Measurements from ENCODE around the gene ZFYVE28. TPM values are rescaled to one million over a fixed set of nuclear protein-coding genes. Genes with fewer than 3 reads are reported as not detected.

ZFYVE28 gene
- total RNA-seq, 1 experiment from 2014 or later: 19.2 TPM

DNA sequence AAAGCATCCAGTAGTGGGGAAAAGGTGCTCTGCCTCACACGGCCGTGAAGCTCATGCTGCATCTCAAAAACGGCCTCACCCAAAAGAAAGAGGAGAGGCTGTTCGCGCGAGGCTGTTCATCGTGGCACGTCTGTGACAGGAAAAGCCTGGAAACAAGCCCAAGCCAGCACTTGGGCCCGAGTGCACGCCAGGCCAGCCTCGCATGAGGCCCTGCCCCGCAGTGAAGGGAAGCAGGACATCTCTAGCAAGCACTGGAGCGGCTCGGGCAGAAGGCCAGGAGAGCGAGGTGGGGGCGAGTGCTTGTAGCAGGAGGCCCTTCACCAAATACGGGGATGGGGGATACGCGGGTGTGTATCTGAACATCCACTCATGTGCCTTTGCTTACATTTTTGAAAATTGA, 116.6 kb downstream of the ZFYVE28 start:
- CTCF ChIA-PET: no interaction called here
- H3K27ac ChIP-seq (ENCODE audit: low read depth, low read length): no peak overlapping the region
- H3K4me2 ChIP-seq (ENCODE audit: low read length): no peak overlapping the region
- H4K20me1 ChIP-seq (ENCODE audit: insufficient read depth): no peaks in the 10 kb centered on the region
- ATAC-seq (no peak), DNase-seq (ENCODE audit: low read depth, low spot score) (no peak)
- no peaks in the 10 kb centered on the region for H3K36me3 ChIP-seq (ENCODE audit: control insufficient read depth in 1 of 2, insufficient read depth in 2 of 2, low read length in 2 of 2)
- no TSS peak for BruUV-seq (replicated peaks)
- RAD21 ChIA-PET (ENCODE audit: low non-redundant PET in 1 of 2, low total read pairs in 2 of 2, uncharacterized antibody in 2 of 2, unreplicated experiment in 2 of 2): no interaction called here
- H3K79me2 ChIP-seq (ENCODE audit: insufficient read depth, low read length): no peaks in the 10 kb centered on the region
- H3K9me2 ChIP-seq (ENCODE audit: insufficient read depth): no peaks in the 10 kb centered on the region
- POLR2A ChIA-PET: no interaction called here
- H3K9me3 ChIP-seq (ENCODE audit: control insufficient read depth in 1 of 2, insufficient read depth in 1 of 2, low read depth in 1 of 2, low read length in 2 of 2): no peaks in the 10 kb centered on the region
- no peaks in the 10 kb centered on the region for H3K27me3 ChIP-seq (ENCODE audit: insufficient read depth, low read length)
- no peak overlapping the region for H3K9ac ChIP-seq (ENCODE audit: low read length)
- H3K4me1 ChIP-seq (ENCODE audit: control insufficient read depth in 1 of 2, insufficient read depth in 2 of 2, low read length in 2 of 2): no peaks in the 10 kb centered on the region
- H3K4me3 ChIP-seq (replicated peaks in 1 of 2; ENCODE audit: low read depth in 1 of 2, low read length in 2 of 2): no peak overlapping the region
- H2AFZ ChIP-seq (ENCODE audit: low read depth, low read length, poor library complexity, severe bottlenecking): no peak overlapping the region
- TF ChIP-seq SIN3A (IDR thresholded peaks at IDR 0.05; ENCODE audit: low read depth): no peak
- no peak for TF ChIP-seq EGR1 (IDR thresholded peaks at IDR 0.05; ENCODE audit: low read depth)
- no peak for TF ChIP-seq JUND (IDR thresholded peaks at IDR 0.05)
- TF ChIP-seq, protein P1, sequence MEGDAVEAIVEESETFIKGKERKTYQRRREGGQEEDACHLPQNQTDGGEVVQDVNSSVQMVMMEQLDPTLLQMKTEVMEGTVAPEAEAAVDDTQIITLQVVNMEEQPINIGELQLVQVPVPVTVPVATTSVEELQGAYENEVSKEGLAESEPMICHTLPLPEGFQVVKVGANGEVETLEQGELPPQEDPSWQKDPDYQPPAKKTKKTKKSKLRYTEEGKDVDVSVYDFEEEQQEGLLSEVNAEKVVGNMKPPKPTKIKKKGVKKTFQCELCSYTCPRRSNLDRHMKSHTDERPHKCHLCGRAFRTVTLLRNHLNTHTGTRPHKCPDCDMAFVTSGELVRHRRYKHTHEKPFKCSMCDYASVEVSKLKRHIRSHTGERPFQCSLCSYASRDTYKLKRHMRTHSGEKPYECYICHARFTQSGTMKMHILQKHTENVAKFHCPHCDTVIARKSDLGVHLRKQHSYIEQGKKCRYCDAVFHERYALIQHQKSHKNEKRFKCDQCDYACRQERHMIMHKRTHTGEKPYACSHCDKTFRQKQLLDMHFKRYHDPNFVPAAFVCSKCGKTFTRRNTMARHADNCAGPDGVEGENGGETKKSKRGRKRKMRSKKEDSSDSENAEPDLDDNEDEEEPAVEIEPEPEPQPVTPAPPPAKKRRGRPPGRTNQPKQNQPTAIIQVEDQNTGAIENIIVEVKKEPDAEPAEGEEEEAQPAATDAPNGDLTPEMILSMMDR (IDR thresholded peaks at IDR 0.05 in 2 of 3, conservative IDR thresholded peaks at IDR 0.05 in 1 of 3; ENCODE audit: borderline replicate concordance in 1 of 3, insufficient read depth in 1 of 3, low read depth in 2 of 3, low read length in 2 of 3): no peak
- TF ChIP-seq, protein P2, sequence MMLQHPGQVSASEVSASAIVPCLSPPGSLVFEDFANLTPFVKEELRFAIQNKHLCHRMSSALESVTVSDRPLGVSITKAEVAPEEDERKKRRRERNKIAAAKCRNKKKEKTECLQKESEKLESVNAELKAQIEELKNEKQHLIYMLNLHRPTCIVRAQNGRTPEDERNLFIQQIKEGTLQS (IDR thresholded peaks at IDR 0.05): no peak
- TF ChIP-seq FOSL1 (IDR thresholded peaks at IDR 0.05; ENCODE audit: low read depth): no peak
- intact Hi-C loops (cut with micrococcal nuclease): no loop called here

DNA sequence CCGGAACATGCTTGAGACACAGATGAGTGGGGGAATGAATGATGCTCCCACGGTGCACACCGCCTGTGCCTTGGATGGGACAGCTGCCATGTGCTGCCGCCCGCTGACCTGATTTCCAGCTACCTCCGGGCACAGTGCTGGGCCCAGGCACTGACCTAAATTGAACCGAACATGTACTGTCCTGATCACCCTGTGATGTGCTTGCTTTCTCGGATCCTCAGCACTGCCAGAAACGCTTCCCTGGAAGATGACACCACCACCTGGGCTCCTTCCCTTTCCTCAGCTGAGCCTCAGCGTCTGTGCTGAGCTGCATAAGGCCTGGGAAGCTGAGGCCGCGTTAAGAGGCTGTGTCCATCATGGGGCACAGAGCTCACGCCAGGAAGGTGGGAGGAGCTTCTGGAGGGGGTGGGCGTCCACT, 117.2 kb downstream of the ZFYVE28 start:
- Histone ChIP-seq H3K9ac (ENCODE audit: low read length) (no peak overlapping the region), H3K79me2 (ENCODE audit: insufficient read depth, low read length) (no peaks in the 10 kb centered on the region), H3K27me3 (ENCODE audit: insufficient read depth, low read length) (no peaks in the 10 kb centered on the region), H2AFZ (ENCODE audit: low read depth, low read length, poor library complexity, severe bottlenecking) (no peak overlapping the region), H3K9me3 (ENCODE audit: control insufficient read depth in 1 of 2, insufficient read depth in 1 of 2, low read depth in 1 of 2, low read length in 2 of 2) (no peaks in the 10 kb centered on the region), H3K4me2 (ENCODE audit: low read length) (no peak overlapping the region), H3K36me3 (ENCODE audit: control insufficient read depth in 1 of 2, insufficient read depth in 2 of 2, low read length in 2 of 2) (no peaks in the 10 kb centered on the region), H3K4me1 (ENCODE audit: control insufficient read depth in 1 of 2, insufficient read depth in 2 of 2, low read length in 2 of 2) (no peaks in the 10 kb centered on the region), H4K20me1 (ENCODE audit: insufficient read depth) (no peaks in the 10 kb centered on the region), H3K4me3 (replicated peaks in 1 of 2; ENCODE audit: low read depth in 1 of 2, low read length in 2 of 2) (no peak overlapping the region), H3K9me2 (ENCODE audit: insufficient read depth) (no peaks in the 10 kb centered on the region), H3K27ac (ENCODE audit: low read depth, low read length) (no peak overlapping the region)
- intact Hi-C loops (cut with micrococcal nuclease): no loop called here
- BruUV-seq (replicated peaks): no TSS peak
- ChIA-PET POLR2A (no interaction called here), CTCF (no interaction called here), RAD21 (ENCODE audit: low non-redundant PET in 1 of 2, low total read pairs in 2 of 2, uncharacterized antibody in 2 of 2, unreplicated experiment in 2 of 2) (no interaction called here)
- TF ChIP-seq, protein P2 (IDR thresholded peaks at IDR 0.05): no peak
- TF ChIP-seq SIN3A (IDR thresholded peaks at IDR 0.05; ENCODE audit: low read depth): no peak
- TF ChIP-seq, protein P1 (IDR thresholded peaks at IDR 0.05 in 2 of 3, conservative IDR thresholded peaks at IDR 0.05 in 1 of 3; ENCODE audit: borderline replicate concordance in 1 of 3, insufficient read depth in 1 of 3, low read depth in 2 of 3, low read length in 2 of 3): no peak
- TF ChIP-seq YY1 (IDR thresholded peaks at IDR 0.05; ENCODE audit: extremely low read depth, insufficient replicate concordance, low read depth, low read length): no peak
- TF ChIP-seq POLR2A (IDR thresholded peaks at IDR 0.05; ENCODE audit: borderline replicate concordance, extremely low read depth, insufficient read depth, insufficient read length): no peak
- DNase-seq (ENCODE audit: low read depth, low spot score): no peak
- no peak for ATAC-seq

Data from HCT116 (cell line).